Stimulated activated CD8-positive, alpha-beta memory T cell treated with anti-CD3 and anti-CD28 coated beads, Interleukin-4, amount 100 ng/mL, for 48 hours (primary cell): Measurements from ENCODE around the gene KRT28.
"Not testable (repeated sequence)": the region's sequence is repeated elsewhere in the genome, so short reads cannot be mapped to it uniquely, and the experiment has no call there.

Source experiments
- DNase-seq: peaks from one replicate; pipeline ENCODE4 v3.0.0-alpha.2; 2020

KRT28 gene

DNA sequence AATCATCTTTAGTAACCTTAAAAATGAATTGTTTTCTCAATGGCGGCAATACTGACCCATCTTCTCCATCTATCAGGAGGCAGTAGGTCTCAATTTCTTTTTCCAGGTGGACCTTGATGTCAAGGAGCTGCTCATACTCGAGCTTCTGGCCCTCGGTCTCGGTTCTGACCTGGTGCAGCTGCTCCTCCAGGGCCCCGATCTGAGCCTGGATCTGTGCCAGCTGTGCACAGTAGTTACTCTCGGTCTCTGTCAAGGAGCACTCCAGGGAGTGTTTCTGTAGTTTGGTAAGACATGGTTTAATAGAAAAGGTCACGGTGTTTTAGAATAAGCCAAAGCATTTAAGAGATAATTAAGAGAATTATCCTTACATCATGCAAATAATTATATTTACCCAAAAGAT is 22.3 kb downstream of the KRT28 start:
- DNase-seq, result no peak

- no peak for DNase-seq
These were observed 23.8 kb downstream of the KRT28 start for GRCh38 chr17:40775945-40776344.

GRCh38 chr17:40772101-40772500 is 27.7 kb downstream of the KRT28 start, which contains the start of gene KRT26:
Gene KRT26 (minus strand): TSS chr17:40772201. CDS start chr17:40772113, 88 bp downstream.
- DNase-seq, result no peak

- no peak for DNase-seq
These were observed 34.1 kb downstream of the KRT28 start for GRCh38 chr17:40765657-40766056.

DNA sequence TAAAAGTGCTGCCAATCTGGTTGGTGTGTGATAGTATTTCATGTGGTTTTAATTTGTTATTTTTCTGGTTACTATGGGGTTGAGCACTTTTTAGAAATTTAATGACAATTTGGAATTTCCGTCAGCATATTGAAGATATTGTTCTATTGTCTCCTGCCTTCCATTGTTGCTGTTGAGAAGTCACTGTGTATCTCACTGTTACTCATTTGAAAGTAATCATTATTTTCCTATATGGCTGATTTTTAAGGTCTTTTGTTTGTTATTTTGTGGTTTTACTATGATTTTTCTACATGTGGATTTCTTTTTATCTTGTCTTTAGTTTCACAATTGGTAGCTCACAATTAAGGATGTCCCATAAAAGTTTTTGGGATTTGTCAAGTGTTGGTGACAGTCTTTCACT is 36.0 kb downstream of the KRT28 start:
- no peak for DNase-seq

DNA sequence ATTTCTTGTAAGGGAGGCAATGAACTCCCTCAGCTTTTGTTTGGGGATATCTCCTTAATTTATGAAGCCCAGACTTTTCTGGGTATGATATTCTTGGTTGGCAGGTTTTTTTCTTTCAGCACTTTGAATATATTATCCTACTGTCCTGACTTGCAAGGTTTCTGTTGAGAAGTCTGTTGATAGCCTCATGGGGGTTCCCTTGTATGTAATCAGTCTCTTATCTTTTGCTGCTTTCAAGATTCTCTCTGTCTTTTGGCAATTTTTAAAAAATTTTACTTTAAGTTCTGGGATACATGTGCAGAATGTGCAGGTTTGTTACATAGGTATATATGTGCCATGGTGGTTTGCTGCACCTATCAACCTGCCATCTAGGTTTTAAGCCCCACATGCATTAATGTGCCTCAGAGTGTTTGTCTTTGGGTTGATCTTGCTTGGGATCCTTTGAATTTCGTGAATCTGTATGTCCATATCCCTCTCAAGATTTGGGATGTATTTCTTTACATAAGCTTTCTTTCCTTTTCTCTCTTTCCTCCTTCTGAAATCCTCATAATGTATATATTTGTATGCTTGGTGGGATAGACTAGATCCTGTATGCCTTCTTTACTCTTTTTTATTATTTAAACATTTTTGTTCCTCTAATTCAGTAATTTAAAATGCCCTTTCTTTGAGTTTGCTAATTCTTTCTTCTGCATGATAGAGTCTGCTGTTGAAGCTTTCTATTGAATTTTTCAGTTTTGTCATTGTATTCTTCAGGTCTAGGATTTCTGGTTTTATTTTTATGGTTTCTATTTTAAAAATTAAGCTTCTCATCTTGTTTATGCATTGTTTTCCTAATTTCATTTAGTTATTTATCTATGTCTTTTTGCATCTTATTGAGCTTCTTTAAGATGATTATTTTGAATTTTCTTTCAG is 39.4 kb downstream of the KRT28 start:
- DNase-seq, result no peak

DNA sequence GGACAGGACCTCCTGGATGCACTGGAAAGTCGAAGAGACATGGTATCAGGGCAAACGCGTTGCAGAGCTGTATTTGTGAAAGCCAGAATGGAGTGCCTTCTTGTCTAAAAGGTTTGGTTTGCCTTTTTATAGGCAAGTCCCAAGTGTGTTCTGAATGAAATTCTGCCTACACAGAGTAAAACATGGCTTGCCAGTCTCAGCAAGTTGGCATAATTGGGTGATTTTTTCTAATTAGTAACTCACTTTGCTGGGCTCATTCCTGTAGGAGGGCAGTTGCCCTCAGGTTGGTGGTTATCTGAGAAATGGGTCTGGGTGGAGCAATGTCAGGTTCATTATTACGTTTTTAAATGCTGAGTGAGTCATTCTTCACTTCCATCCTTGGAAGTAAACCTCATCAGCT is 44.5 kb downstream of the KRT28 start, which contains the start of gene KRT25:
TSS of gene KRT25 (minus strand) at position 101 of the 400 bp plus-strand sequence. CDS start at position 41, 60 bp downstream.
- DNase-seq, result no peak

DNA sequence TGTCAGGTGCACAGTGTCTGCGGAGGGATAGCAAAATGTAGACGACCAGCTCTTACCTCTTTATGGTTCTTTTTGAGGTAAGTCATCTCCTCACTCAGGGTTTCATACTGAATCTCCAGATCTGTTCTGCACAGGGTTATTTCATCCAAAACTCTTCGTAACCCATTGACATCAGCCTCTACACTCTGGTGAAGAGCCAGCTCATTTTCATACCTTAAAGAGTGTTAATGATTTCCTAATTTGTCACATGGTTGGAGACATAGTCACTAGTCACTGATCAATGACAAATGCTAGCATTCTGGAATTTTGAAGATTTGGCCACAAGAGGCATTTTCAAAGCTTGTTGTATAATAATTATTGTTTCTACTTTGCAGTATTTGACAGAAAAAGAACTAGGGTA is 46.0 kb downstream of the KRT28 start:
- DNase-seq, result no peak

DNA sequence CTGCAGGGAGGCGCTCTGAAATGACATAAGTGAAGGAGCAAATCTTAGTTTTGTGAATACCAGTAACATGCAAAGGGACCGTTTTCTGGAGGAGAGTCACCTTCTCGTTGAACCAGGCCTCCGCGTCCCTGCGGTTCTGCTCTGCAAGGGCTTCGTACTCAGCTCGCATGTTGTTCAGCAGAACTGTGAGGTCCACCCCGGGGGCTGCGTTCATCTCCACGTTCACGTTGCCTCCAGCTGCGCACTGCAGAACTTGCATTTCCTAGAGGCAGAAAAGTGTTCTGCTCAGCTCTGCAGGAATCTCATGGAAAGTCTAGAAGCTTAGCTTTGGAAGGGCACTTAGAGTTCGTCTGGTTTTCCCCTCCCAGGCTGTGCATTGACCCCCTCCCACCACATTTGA is 48.7 kb downstream of the KRT28 start:
- no peak for DNase-seq

DNA sequence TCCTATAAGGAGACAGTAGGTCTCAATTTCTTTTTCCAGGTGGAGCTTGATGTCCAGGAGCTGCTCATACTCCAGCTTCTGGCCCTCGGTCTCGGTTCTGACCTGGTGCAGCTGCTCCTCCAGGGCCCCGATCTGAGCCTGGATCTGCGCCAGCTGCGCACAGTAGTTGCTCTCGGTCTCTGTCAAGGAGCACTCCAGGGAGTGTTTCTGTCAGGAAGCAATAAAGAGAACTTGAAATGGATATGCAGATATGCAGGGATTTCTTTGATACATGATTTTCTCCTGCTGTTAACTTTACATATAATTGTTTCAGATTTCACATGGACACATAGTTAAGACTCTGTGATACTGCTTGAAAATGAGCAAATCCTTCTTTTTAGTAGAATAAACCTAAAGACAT is 49.4 kb downstream of the KRT28 start:
- no peak for DNase-seq

DNA sequence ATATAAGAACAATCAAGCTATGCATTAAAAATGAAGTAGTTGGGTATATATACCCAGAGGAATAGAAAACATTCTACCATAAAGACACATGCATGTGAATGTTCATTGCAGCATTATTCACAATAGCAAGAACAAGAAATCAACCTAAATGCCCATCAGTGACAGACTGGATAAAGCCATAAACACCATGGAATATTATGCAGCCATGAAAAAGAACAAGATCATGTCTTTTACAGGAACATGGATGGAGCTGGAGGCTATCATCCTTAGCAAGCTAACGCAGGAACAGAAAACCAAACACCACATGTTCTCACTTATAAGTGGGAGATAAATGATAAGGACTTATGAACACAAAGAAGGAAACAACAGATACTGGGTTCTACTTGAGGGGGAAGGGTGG is 51.1 kb downstream of the KRT28 start:
- not testable (repeated sequence) for DNase-seq
